PC-3 (cell line): ENCODE results near the gene SNX13. TPM values are rescaled to one million over a fixed set of nuclear protein-coding genes. Genes with fewer than 3 reads are reported as not detected.

Experiments used
- ATAC-seq: fragments of 200-7000 bp; cut with Tn5 transposase; 2 replicates; pipeline ENCODE4 v1.9.1; 2020; ENCODE audit warnings: mild to moderate bottlenecking, moderate library complexity
- BruUV-seq: library from RNA; stranded (reverse); fragments of 400-500 nt; replicated peaks from 2 replicates; lab custom pipeline; 2021; lab: Mats Ljungman, UMichigan
- CTCF ChIA-PET: fragments of 300-600 bp; sonication (Branson Sonifier 250); formaldehyde crosslinking; loops from one replicate; lab custom pipeline; 2022; ENCODE audit warnings: antibody characterized with exemption; lab: Charles Lee
- POLR2A ChIA-PET: fragments of 300-600 bp; sonication (Branson Sonifier 250); formaldehyde crosslinking; loops from one replicate; lab custom pipeline; 2022; ENCODE audit warnings: antibody characterized with exemption; ENCODE audit not compliant: unreplicated experiment; lab: Charles Lee
- DNase-seq: peaks from one replicate; pipeline ENCODE4 v3.0.0-alpha.2; 2015
- H2AFZ ChIP-seq: fragments of 300-600 bp; sonication (generic); 2 replicates; pipeline ENCODE4 v1.6.0; 2016; ENCODE audit warnings: antibody characterized with exemption, low read length
- H3F3A ChIP-seq: fragments of 300-600 bp; sonication (generic); one replicate; pipeline ENCODE4 v1.6.0; 2017; ENCODE audit warnings: antibody characterized with exemption, low read length, control low read depth, mild to moderate bottlenecking; ENCODE audit not compliant: unreplicated experiment
- H3K27ac ChIP-seq: fragments of 300-600 bp; sonication (generic); 2 replicates; pipeline ENCODE4 v1.5.1; 2016; ENCODE audit warnings: mild to moderate bottlenecking, low read length
- H3K27me3 ChIP-seq: fragments of 300-600 bp; sonication (generic); 2 replicates; pipeline ENCODE4 v1.6.1; 2016; ENCODE audit warnings: low read length, mixed read lengths
- H3K36me3 ChIP-seq: fragments of 300-600 bp; sonication (generic); 2 replicates; pipeline ENCODE4 v1.6.1; 2016; ENCODE audit warnings: low read depth, mixed run types, low read length, mixed read lengths
- H3K4me1 ChIP-seq: fragments of 300-600 bp; sonication (generic); 2 replicates; pipeline ENCODE4 v1.5.1; 2016; ENCODE audit warnings: low read length; ENCODE audit not compliant: insufficient read depth
- H3K4me2 ChIP-seq: fragments of 300-600 bp; sonication (generic); 2 replicates; pipeline ENCODE4 v1.6.0; 2016; ENCODE audit warnings: low read length
- H3K4me3 ChIP-seq: fragments of 300-600 bp; sonication (generic); 2 replicates; pipeline ENCODE4 v1.5.1; 2016; ENCODE audit warnings: mild to moderate bottlenecking, low read length, mixed read lengths
- H3K79me2 ChIP-seq: fragments of 300-600 bp; sonication (generic); 2 replicates; pipeline ENCODE4 v1.6.1; 2017; ENCODE audit warnings: low read length, mixed read lengths
- H3K9ac ChIP-seq: fragments of 300-600 bp; sonication (generic); 2 replicates; pipeline ENCODE4 v1.6.0; 2016; ENCODE audit warnings: mild to moderate bottlenecking, low read length
- H3K9me2 ChIP-seq: fragments of 300-600 bp; sonication (generic); replicated peaks from 2 replicates; pipeline ENCODE4 v1.6.1; 2016; ENCODE audit warnings: mixed run types, low read length, mixed read lengths
- H3K9me3 ChIP-seq: fragments of 300-600 bp; sonication (generic); 2 replicates; pipeline ENCODE4 v1.6.1; 2016; ENCODE audit warnings: low read length, mixed read lengths
- H4K20me1 ChIP-seq: fragments of 300-600 bp; sonication (generic); 2 replicates; pipeline ENCODE4 v1.6.1; 2016; ENCODE audit warnings: low read length, mixed read lengths
- EZH2 ChIP-seq: fragments of 300-600 bp; sonication (generic); IDR thresholded peaks from one replicate; pipeline ENCODE4 v1.6.1; 2017; ENCODE audit warnings: antibody characterized with exemption, mild to moderate bottlenecking, low read length; ENCODE audit not compliant: unreplicated experiment
- EZH2phosphoT487 ChIP-seq: fragments of 300-600 bp; sonication (generic); IDR thresholded peaks from 2 replicates; pipeline ENCODE4 v1.6.1; 2018; ENCODE audit warnings: mild to moderate bottlenecking, antibody characterized with exemption, low read length, borderline replicate concordance
- intact Hi-C: fragments of 100-400 bp; cut with micrococcal nuclease; formaldehyde crosslinking; loops from 2 replicates; pipeline ENCODE4 v1.9.0; 2023
- total RNA-seq: library from RNA; depleted of rRNA; stranded (reverse); fragments of >200 nt; gene quantifications from 2 replicates; pipeline ENCODE4 v1.2.3, GENCODE V29; 2014
- TF ChIP-seq, protein P1 (sequence below): fragments of 300-600 bp; sonication (generic); conservative IDR thresholded peaks from 2 replicates; pipeline ENCODE4 v1.5.1; 2017; ENCODE audit warnings: antibody characterized with exemption, low read depth, mild to moderate bottlenecking, low read length

Gene SNX13
- total RNA-seq, 1 experiment from 2014 or later = 33.9 TPM

DNA sequence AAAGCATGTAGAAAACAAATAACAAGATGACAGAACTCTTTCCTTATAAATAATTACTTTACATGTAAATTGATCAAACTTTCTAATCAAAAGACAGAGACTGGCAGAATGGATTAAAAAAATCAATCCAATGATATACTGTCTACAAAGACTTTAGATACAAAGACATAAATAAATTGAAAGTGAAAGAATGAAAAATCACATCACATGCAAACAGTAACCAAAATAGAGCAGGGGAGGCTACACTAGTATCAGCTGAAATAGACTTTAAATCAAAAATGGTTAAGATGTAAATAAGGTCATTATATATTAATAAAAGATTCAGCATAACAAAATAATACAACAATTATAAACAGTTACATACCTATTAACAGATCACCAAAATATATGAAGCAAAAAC, 97.3 kb downstream of the SNX13 start:
- no peaks in the 10 kb centered on the region for H3K9me2 ChIP-seq
- no peak overlapping the region for H2AFZ ChIP-seq
- H3F3A ChIP-seq = peaks cover 7% of the 10 kb centered on the region
- TF ChIP-seq EZH2 (no peak), EZH2phosphoT487 (no peak)
- TF ChIP-seq, protein P1, sequence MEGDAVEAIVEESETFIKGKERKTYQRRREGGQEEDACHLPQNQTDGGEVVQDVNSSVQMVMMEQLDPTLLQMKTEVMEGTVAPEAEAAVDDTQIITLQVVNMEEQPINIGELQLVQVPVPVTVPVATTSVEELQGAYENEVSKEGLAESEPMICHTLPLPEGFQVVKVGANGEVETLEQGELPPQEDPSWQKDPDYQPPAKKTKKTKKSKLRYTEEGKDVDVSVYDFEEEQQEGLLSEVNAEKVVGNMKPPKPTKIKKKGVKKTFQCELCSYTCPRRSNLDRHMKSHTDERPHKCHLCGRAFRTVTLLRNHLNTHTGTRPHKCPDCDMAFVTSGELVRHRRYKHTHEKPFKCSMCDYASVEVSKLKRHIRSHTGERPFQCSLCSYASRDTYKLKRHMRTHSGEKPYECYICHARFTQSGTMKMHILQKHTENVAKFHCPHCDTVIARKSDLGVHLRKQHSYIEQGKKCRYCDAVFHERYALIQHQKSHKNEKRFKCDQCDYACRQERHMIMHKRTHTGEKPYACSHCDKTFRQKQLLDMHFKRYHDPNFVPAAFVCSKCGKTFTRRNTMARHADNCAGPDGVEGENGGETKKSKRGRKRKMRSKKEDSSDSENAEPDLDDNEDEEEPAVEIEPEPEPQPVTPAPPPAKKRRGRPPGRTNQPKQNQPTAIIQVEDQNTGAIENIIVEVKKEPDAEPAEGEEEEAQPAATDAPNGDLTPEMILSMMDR = no peak
- no peaks in the 10 kb centered on the region for H3K9me3 ChIP-seq
- no peak overlapping the region for H3K27ac ChIP-seq
- ChIA-PET POLR2A (no interaction called here), CTCF (no interaction called here)
- H4K20me1 ChIP-seq = no peaks in the 10 kb centered on the region
- no peak overlapping the region for H3K4me3 ChIP-seq
- peaks cover 15% of the 10 kb centered on the region for H3K4me1 ChIP-seq
- DNase-seq (no peak), ATAC-seq (no peak)
- intact Hi-C loops = no loop called here
- no peak overlapping the region for H3K9ac ChIP-seq
- H3K36me3 ChIP-seq = no peaks in the 10 kb centered on the region
- no peaks in the 10 kb centered on the region for H3K79me2 ChIP-seq
- H3K27me3 ChIP-seq = no peaks in the 10 kb centered on the region
- BruUV-seq = no TSS peak
- H3K4me2 ChIP-seq = no peak overlapping the region

DNA sequence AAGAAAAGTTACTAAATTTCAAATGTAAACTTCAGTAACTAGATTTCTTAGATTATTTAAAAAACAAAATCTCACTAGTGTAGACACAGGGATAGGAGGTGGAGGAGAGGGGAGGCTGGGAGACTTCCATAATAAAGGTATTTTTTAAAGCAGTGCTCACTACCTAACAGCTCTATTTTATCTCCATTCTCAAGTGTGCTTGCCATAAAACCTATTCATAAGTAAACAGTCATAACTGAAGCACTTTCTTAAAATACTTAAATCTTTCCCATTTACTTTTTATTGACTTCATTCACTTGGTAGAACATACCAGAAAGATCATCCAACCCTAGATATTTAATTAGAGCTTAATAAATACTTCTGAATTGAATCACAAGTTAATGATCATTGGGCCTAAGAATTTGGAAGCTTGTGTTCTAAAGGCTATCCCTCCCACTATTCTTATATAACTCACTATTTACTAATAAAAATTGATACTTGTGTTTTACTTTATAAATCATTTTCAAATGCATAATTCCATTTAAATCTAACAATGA, 107.4 kb downstream of the SNX13 start:
- Histone ChIP-seq H3K27me3 (no peaks in the 10 kb centered on the region), H3K36me3 (no peaks in the 10 kb centered on the region; the same call in 1 of the 2 replicates), H2AFZ (no peak overlapping the region), H3K79me2 (no peaks in the 10 kb centered on the region), H3K9me2 (no peaks in the 10 kb centered on the region), H3F3A (no peaks in the 10 kb centered on the region), H4K20me1 (no peaks in the 10 kb centered on the region), H3K9ac (no peak overlapping the region), H3K4me3 (no peak overlapping the region), H3K4me1 (peaks cover 5% of the 10 kb centered on the region; the same call in 1 of the 2 replicates), H3K4me2 (no peak overlapping the region), H3K27ac (peak overlapping the region; percentile 55), H3K9me3 (no peaks in the 10 kb centered on the region)
- no peak for DNase-seq
- TF ChIP-seq EZH2phosphoT487 = no peak
- TF ChIP-seq, protein P1 = no peak
- no peak for TF ChIP-seq EZH2
- intact Hi-C loops = no loop called here
- POLR2A ChIA-PET = interaction anchor here (0.7 kb wide), 1 partner anchor 105 kb away, joined by 7 read pairs; no protein-coding TSS in a partner anchor
- CTCF ChIA-PET = no interaction called here
- ATAC-seq = peak; percentile 78
- no TSS peak for BruUV-seq

GRCh38 chr7:17832242-17832641, 108.1 kb downstream of the SNX13 start:
- no peaks in the 10 kb centered on the region for H3K27me3 ChIP-seq
- no peak overlapping the region for H3K9ac ChIP-seq
- H3K27ac ChIP-seq = no peak overlapping the region
- POLR2A ChIA-PET = no interaction called here
- H4K20me1 ChIP-seq = no peaks in the 10 kb centered on the region
- no peak overlapping the region for H3K4me3 ChIP-seq
- H3K4me1 ChIP-seq = peaks cover 5% of the 10 kb centered on the region; the same call in 1 of the 2 replicates
- H3K9me3 ChIP-seq = no peaks in the 10 kb centered on the region
- TF ChIP-seq EZH2phosphoT487 (no peak), EZH2 (no peak)
- TF ChIP-seq, protein P1 = no peak
- CTCF ChIA-PET = no interaction called here
- ATAC-seq (no peak), DNase-seq (no peak)
- H3K4me2 ChIP-seq = no peak overlapping the region
- no peak overlapping the region for H2AFZ ChIP-seq
- no peaks in the 10 kb centered on the region for H3K9me2 ChIP-seq
- no peaks in the 10 kb centered on the region; the same call in 1 of the 2 replicates for H3K36me3 ChIP-seq
- no peaks in the 10 kb centered on the region for H3F3A ChIP-seq
- intact Hi-C loops = no loop called here
- no peaks in the 10 kb centered on the region for H3K79me2 ChIP-seq
- BruUV-seq = TSS peak; percentile 13
